Jurkat, Clone E6-1 (cell line): ENCODE results near the gene CLNK.

Experiments used
- DNase-seq: peaks from one replicate; pipeline ENCODE4 v3.0.0-alpha.2; 2011; ENCODE audit warnings: low read depth, low spot score
- H3K4me3 ChIP-seq: 2 replicates; pipeline ENCODE4 v1.5.1; 2011; ENCODE audit warnings: mild to moderate bottlenecking, low read length, control low read depth, moderate library complexity

CLNK gene

DNA sequence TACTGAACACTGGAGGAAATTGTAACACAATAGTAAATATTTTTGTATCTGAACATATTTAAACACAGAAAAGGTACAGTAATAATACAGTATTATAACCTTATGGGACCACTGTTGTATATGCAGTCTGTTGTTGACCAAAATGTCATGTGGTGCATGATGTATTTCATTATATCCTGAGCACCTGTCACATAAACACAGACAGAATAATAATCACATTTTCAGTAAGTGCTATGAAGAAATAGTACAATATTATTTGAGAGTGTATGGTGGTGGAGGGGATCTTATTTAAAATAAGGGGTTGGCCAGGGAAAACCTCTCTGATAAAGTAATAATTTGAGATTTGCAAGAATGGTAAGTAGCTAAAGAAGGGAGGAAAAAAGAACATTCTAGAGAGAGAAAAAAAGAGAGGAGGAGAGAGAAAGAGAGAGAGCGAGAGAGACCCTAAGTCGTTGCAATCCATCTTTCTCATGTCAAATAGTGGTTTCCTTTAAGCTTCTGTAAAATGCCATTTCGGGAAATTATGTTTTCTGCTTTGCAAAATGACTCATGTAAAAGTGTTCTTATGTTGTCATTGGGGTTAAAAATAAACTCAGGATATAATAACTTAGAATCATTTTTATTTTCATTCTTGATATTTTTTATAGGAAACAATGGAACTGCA, 19.3 kb upstream of the CLNK start:
- H3K4me3 ChIP-seq: no peak overlapping the region
- no peak for DNase-seq

GRCh38 chr4:10703156-10703555, 18.6 kb upstream of the CLNK start:
- no peak overlapping the region for H3K4me3 ChIP-seq
- DNase-seq: no peak

- no peak for DNase-seq
These were observed 17.3 kb upstream of the CLNK start for GRCh38 chr4:10701702-10702460.

DNA sequence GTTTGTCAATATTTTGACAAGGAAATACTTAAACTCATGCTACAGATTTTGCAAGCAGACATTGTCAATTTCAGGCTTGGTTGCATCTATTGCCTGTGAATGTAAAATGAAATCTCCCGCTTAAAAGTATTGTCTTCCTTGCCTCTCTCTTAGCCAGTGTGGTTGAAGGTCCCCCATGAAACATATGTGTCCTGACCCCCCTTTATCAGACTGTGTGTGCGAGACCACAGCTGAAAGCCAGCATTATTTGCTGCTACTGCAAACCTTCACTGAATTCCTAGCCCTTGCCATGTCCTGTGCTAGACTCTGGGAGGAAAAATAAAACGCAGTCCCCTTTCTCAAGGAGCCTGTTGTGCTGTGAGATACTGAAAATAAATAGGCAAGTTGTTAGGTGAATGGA, 16.6 kb upstream of the CLNK start:
- no peak overlapping the region for H3K4me3 ChIP-seq
- DNase-seq: no peak

More at GRCh38 chr4:10701702-10702460, 17.3 kb upstream of the CLNK start:
- H3K4me3 ChIP-seq: no peak overlapping the region

DNA sequence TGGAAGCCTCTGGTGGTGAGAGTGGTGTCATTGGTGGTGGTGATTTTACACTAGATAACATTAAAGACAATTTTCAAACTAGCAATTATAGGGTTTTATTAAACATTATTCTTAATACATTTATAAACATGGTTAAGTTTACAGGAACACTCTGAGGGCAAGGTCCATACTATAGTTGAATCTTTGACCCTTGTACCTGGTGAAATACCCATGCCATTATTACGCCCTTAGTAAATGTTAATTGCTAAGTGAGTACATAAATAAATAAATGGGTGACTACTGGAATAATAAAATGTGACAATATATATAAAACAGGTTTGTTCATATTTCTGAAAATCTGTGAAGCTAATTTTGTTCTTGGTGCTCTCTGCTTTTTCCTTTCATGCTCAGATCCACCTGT, 13.6 kb upstream of the CLNK start:
- DNase-seq: no peak
- H3K4me3 ChIP-seq: no peak overlapping the region

DNA sequence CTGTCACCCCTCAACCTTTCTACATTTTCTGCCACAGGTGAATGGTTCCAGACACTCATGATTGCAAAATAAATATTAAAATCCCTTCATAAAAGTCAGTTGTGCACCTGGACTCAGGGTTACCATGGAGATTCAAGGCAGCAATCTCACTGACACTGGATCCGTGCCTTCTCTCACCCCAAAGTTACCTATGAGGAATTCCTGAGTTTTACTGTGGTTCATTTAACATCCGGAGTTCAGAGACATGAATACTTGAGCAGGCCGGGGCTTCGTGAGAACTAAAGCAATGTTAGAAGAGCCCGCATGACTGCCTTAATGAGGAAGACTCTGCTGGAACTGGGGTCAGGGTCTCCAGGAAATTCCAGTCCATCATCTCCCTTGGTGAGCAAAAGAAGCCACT, 12.5 kb upstream of the CLNK start:
- no peak for DNase-seq
- no peak overlapping the region for H3K4me3 ChIP-seq

GRCh38 chr4:10696253-10696652, 11.7 kb upstream of the CLNK start:
- DNase-seq: no peak
- H3K4me3 ChIP-seq: no peak overlapping the region

GRCh38 chr4:10694828-10695209, 10.3 kb upstream of the CLNK start:
- no peak for DNase-seq

GRCh38 chr4:10694151-10694827, 9.7 kb upstream of the CLNK start:
- H3K4me3 ChIP-seq: no peak overlapping the region
- DNase-seq: no peak

More at GRCh38 chr4:10694828-10695209, 10.3 kb upstream of the CLNK start:
- H3K4me3 ChIP-seq: no peak overlapping the region

DNA sequence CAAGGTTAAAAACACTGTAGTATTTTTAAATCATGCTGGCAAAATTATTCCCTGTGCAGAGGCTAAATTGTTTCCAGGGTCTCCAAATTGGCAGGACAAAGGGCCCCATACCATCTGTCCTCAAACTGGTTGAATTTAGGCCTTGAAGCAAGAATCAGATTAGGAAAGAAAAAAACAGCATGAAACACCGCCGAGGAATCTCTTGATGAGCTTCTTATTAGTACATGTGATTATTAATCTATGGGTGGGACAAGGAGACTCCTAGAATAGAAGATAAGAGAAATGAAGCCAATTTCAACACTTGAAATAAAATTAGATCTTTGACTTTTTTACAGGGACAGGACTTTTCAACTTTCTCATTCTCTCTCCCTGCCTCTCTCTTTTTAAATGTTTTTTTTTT, 7.1 kb upstream of the CLNK start:
- no peak for DNase-seq
- H3K4me3 ChIP-seq: no peak overlapping the region

- DNase-seq: no peak
These were observed 5.8 kb upstream of the CLNK start for GRCh38 chr4:10690185-10690907.

GRCh38 chr4:10688846-10689245, 4.3 kb upstream of the CLNK start:
- no peak overlapping the region for H3K4me3 ChIP-seq
- DNase-seq: no peak

More at GRCh38 chr4:10690185-10690907, 5.8 kb upstream of the CLNK start:
- no peak overlapping the region for H3K4me3 ChIP-seq

GRCh38 chr4:10688022-10688421, 3.5 kb upstream of the CLNK start:
- DNase-seq: no peak
- H3K4me3 ChIP-seq: no peak overlapping the region

DNA sequence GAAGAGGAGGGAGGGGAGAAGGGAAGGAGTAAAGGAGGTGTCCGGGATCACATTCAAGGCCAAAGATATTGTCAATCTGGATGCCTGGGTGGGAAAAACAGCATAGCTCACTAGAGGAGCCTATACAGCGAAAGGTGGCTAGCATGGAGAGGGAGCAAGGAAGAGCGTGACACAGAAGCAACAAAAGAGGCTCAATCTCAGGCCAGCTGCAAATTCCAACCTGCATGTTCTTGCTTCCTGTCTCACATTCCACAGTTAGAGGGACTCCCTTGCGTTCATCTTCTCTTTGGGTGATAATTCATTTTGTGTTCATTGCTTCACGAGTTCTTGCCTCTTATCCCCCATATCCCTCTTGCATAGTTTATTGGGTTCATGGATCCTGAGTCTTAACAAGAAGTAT, 3.0 kb upstream of the CLNK start:
- no peak for DNase-seq
- H3K4me3 ChIP-seq: no peak overlapping the region

GRCh38 chr4:10682397-10682796, 2.2 kb downstream of the CLNK start:
- no peak overlapping the region for H3K4me3 ChIP-seq
- no peak for DNase-seq

DNA sequence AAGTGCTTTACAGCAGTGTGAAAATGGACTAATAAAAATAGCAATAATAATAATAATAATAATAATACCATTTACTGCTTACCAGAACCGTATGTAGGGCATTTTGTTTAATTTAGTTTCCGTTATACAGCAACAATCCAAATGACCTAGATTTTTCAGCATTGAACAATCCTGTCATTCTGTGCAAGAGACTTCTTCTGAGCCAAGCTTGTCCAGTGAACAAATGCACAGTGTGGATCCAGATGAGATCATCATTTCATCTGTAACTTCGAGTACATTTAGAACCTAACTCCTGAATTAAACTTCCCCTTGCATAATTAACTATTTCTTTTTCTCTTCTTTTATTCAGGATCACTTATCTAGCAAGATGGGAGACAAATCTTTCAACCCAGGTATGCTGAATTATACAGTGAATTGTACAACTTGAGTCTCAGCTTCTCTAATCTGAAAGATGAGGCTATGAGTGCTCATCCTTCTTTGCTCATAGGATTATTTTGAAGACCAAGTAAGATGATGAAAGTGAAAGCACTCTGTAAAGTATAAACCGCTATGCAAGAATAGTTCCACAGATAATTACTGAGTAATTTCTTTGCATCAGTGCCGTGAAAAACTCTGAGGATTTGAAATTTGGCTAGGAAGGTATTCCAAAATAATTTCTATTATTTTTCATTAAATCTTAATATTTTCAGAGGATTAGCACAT, 6.6 kb downstream of the CLNK start:
- H3K4me3 ChIP-seq: no peak overlapping the region
- DNase-seq: no peak

GRCh38 chr4:10673817-10674369, 10.7 kb downstream of the CLNK start:
- H3K4me3 ChIP-seq: no peak overlapping the region
- DNase-seq: no peak

DNA sequence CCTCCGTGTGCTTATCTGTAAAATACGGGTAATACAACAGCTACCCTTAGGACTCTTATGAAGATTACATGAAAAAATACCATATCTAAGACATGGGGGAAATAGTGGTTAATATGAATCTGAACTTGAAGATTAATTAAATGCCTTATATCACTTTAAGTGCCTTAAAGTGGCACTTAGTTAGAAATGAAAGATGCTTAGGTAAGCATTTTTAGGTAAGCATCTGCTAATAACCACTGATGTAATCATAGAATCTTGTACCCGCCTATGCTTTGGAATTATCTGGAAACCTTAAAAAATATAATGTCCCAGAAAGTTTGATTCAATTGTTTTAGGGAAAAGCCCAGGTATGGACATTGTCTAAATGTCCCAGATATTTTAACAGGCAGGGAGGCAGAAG, 12.2 kb downstream of the CLNK start:
- no peak overlapping the region for H3K4me3 ChIP-seq
- no peak for DNase-seq

GRCh38 chr4:10671799-10672198, 12.8 kb downstream of the CLNK start:
- H3K4me3 ChIP-seq: no peak overlapping the region
- DNase-seq: no peak
